GM18858 (cell line): ENCODE measurements around the gene LLGL1.

ENCODE experiments used
- ATAC-seq: cut with Tn5 transposase; IDR thresholded peaks from one replicate; pipeline ENCODE4 v1.9.1; 2021; ENCODE audit not compliant: unreplicated experiment

The LLGL1 gene

GRCh38 chr17:18225121-18225641 is at the start of gene LLGL1:
Gene LLGL1 (plus strand): TSS chr17:18225635. CDS start chr17:18225683, 48 bp downstream.
- peak; percentile 87 for ATAC-seq

DNA sequence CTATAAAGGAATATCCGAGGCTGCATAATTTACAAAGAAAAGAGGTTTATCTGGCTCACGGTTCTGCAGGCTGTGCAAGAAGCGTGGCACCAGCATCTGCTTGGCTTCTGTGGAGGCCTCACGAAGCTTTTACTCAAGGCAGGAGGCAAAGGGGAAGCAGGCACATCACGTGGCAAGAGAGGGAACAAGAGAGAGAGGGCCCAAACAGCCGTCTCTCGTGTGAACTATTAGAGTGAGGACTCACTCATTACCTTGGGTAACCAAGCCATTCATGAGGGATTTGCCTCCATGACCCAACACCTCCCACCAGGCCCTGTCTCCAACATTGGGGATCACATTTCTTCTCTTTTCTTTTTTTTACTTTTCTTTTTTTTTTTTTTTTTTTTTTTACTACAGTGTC is 49.3 kb upstream of the LLGL1 start:
- ATAC-seq, result no peak

DNA sequence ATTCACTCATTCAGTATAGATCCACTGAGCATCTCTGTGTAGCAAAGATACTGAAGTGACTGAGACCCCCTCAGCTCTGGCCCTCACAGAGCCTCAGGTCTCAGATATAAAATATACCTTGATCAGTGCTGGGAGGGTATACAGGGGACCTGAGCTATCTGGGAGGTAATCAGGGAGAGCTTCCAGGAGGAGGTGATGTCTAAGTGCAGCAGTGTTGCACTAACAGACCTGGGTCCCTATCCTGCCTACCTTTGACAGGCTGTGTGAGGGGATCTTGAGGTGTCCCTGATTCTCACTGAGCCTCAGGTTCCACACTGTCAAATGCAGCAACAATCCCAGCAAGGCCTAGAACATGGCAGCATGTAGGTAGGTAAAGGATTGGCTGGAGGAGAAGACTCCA is 48.3 kb upstream of the LLGL1 start:
- ATAC-seq, result no peak

- ATAC-seq, result no peak
These were observed 47.7 kb upstream of the LLGL1 start for GRCh38 chr17:18177722-18178121.

DNA sequence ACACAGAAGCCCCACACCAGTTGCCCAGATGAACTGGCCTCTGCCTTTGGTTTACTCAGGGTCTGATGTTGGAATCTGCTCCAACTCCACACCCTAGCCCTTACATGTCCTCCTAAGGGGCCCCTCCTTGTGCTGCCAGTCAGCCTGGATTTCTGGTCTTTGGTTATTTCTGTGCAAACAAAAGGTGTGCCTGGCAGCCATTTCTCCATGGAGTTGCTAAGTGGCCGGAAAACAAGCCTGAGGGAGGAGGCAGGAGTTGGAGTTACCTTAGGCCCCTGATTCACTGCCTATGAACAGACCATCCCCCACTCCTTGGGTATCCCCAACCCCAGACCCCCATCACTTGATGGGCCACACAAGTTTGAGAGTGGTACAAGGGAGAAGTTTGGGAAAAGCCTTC is 46.2 kb upstream of the LLGL1 start:
- no peak for ATAC-seq

DNA sequence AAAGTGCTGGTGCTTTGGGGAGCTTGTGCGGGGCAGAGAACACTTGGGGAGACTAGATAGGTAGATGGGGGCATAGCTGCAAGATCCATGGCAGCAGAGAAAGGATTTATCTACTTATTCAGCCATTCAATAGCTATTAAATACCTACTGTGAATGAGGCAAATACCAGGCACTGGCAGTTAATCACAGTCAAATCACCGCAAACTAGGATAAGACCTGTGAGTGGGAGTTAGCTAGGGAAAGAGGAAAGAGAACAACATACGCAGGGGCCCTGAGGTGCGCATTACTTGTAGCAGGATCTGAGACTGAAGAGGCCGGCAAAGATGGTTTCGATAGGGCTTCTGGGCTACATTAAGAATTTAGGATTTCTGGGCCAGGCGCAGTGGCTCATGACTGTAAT is 45.6 kb upstream of the LLGL1 start:
- no peak for ATAC-seq

GRCh38 chr17:18181358-18181757 is 44.1 kb upstream of the LLGL1 start:
- no peak for ATAC-seq

- ATAC-seq, result no peak
These were observed 43.1 kb upstream of the LLGL1 start for GRCh38 chr17:18182110-18182977.

- peak; percentile 8 for ATAC-seq
These were observed 42.5 kb upstream of the LLGL1 start for GRCh38 chr17:18182978-18183333.

- peak; percentile 64 for ATAC-seq
These were observed 41.9 kb upstream of the LLGL1 start, which contains the start of gene ALKBH5 for GRCh38 chr17:18183334-18184142. Gene ALKBH5 (plus strand): TSS chr17:18183828. CDS start chr17:18184244, 416 bp downstream.

GRCh38 chr17:18184143-18185031 is 41.0 kb upstream of the LLGL1 start:
- ATAC-seq, result peak; percentile 4

GRCh38 chr17:18185391-18185790 is 40.0 kb upstream of the LLGL1 start:
- ATAC-seq, result no peak

GRCh38 chr17:18185832-18186626 is 39.4 kb upstream of the LLGL1 start:
- ATAC-seq, result no peak

DNA sequence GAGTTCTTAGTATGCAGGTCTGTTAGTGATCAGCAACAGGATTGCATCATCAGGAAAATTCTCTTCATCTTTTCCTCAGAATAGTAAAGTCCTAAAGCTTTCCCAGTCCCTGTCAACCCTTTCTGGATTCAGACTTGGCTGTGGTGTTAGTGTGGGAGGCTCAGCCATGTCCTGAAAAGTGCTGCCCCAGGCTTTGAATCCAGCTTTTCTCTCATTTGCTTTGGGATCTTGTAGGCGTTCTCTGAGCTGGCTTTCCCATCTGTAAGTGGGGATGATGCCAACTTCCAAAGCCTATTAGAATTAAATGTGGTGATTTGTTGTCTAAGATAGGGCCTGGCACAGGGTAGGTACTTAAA is 38.8 kb upstream of the LLGL1 start:
- ATAC-seq, result no peak

- no peak for ATAC-seq
These were observed 38.2 kb upstream of the LLGL1 start for GRCh38 chr17:18187226-18187625.

- ATAC-seq, result no peak
These were observed 37.3 kb upstream of the LLGL1 start for GRCh38 chr17:18187821-18188761.

GRCh38 chr17:18190628-18191235 is 34.7 kb upstream of the LLGL1 start:
- no peak for ATAC-seq

DNA sequence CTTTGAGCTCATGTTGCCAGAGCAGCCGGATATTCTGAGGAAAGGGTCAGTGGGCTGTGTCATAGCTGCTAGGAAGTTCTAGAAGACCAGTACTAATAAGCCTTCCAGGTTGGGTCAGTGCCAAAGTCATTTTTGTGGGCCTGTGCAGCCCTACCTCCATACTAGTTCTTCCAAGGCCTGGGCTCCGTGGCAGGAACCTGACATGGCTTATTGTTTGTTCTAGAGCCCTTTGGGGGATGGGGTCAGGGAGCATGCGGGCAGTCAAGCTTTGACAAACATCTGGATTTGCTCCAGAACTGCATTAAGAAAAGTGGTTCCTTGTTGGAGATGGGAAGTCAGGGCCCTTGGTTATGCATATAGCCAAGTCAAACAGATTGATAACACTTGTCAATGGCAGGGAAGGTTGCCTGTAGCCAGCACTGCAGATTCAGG is 34.2 kb upstream of the LLGL1 start:
- ATAC-seq, result no peak
